GM12891 (cell line): ENCODE results near the gene DNASE1L2.

Experiments
- PAX5 ChIP-seq: IDR thresholded peaks from 2 replicates; pipeline ENCODE4 v1.6.1; 2011; ENCODE audit warnings: low read length, moderate library complexity, mild to moderate bottlenecking; ENCODE audit not compliant: insufficient read depth, severe bottlenecking
- POLR2AphosphoS5 ChIP-seq: IDR thresholded peaks from 2 replicates; pipeline ENCODE4 v1.6.1; 2011; ENCODE audit warnings: low read depth, low read length, control low read depth
- SPI1 ChIP-seq: IDR thresholded peaks from 2 replicates; pipeline ENCODE4 v1.6.1; 2011; ENCODE audit warnings: low read depth, low read length, control low read depth
- TAF1 ChIP-seq: IDR thresholded peaks from 2 replicates; pipeline ENCODE4 v1.6.1; 2011; ENCODE audit warnings: low read depth, low read length, control low read depth

- TF ChIP-seq PAX5 (no peak), TAF1 (no peak), SPI1 (no peak), POLR2AphosphoS5 (no peak)
Observed at GRCh38 chr16:2188395-2188794, 47.8 kb upstream of the DNASE1L2 start.
